Measurements from ENCODE around the gene PPARG. TPM values are rescaled to one million over a fixed set of nuclear protein-coding genes. Genes with fewer than 3 reads are reported as not detected.

The PPARG gene
- total RNA-seq, 4 donors from 2014 or later, result 16.9 to 146 (median 117) TPM

DNA sequence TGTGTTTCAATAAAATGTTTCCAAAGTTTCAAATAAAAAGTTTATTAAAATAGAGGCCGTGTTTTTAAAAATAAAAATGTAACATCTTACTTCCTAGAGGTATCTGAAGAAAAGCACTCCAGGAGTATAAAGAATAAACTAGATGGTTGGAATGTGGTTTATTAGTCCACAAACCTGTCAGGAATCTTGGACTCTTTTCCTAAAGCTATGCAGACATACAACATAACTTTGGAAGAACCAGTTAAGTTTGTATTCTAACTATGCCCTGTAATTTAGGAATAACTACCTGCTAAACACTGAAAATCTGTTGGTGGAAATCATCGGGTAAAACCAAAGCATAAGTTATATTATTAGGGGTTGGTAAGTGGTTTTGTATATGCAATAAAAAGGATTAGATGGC, 51.6 kb downstream of the PPARG start:
- Histone ChIP-seq H3K4me1 (peaks cover 6 to 26% (median 16%) of the 10 kb centered on the region in 4 donors), H3K27ac (no peak overlapping the region), H3K36me3 (no peaks in the 10 kb centered on the region), H3K4me3 (no peak overlapping the region), H3K27me3 (no peaks in the 10 kb centered on the region), H3K9me3 (no peaks in the 10 kb centered on the region)
- intact Hi-C loops (cut with DNase I; ENCODE audit: low total_unique reads), result no loop called here
- TF ChIP-seq POLR2A (IDR thresholded peaks at IDR 0.05), result no peak
- TF ChIP-seq EP300 (IDR thresholded peaks at IDR 0.05; ENCODE audit: low read depth), result no peak
- no peak for TF ChIP-seq POLR2AphosphoS5 (IDR thresholded peaks at IDR 0.05)
- TF ChIP-seq, protein P1, sequence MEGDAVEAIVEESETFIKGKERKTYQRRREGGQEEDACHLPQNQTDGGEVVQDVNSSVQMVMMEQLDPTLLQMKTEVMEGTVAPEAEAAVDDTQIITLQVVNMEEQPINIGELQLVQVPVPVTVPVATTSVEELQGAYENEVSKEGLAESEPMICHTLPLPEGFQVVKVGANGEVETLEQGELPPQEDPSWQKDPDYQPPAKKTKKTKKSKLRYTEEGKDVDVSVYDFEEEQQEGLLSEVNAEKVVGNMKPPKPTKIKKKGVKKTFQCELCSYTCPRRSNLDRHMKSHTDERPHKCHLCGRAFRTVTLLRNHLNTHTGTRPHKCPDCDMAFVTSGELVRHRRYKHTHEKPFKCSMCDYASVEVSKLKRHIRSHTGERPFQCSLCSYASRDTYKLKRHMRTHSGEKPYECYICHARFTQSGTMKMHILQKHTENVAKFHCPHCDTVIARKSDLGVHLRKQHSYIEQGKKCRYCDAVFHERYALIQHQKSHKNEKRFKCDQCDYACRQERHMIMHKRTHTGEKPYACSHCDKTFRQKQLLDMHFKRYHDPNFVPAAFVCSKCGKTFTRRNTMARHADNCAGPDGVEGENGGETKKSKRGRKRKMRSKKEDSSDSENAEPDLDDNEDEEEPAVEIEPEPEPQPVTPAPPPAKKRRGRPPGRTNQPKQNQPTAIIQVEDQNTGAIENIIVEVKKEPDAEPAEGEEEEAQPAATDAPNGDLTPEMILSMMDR (IDR thresholded peaks at IDR 0.05), result no peak
- whole genome bisulfite sequencing, 2 donors (ENCODE audit: low coverage in 1 of 2), result 64 to 67% methylated on average over 1 to 2 of the region's 2 CpGs
- in situ Hi-C loops (cut with MboI; ENCODE audit: low pct_ligation_motif_present in 1 of 4, low pct_unique_long_range_greater_than_20kb in 1 of 4, low sequenced_read_pairs in 3 of 4), result no loop called here
- DNase-seq, result no peak

DNA sequence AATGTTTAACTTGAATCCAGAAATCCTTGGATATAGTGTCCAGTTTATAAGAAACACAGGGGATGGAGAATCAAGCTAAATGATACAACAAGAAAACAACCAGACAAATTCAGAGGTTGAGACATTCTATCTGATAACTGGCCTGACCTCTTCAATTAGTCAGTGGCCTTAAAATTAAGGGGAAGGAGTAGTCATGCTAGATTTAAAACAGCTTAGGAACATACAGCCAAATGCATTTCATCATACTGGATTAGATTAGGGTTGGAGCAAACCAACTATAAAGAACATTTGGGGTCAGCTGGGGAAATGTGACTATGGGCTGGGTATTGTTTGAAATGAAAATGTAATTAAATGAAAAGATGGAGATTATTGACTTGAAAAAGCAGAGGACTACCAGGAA, 53.3 kb downstream of the PPARG start:
- Histone ChIP-seq H3K27ac (no peak overlapping the region), H3K9me3 (no peaks in the 10 kb centered on the region), H3K4me1 (peaks cover 6 to 26% (median 15%) of the 10 kb centered on the region in 4 donors), H3K27me3 (no peaks in the 10 kb centered on the region), H3K4me3 (no peak overlapping the region), H3K36me3 (no peaks in the 10 kb centered on the region)
- no peak for DNase-seq
- intact Hi-C loops (cut with DNase I; ENCODE audit: low total_unique reads) (no loop called here), in situ Hi-C loops (cut with MboI; ENCODE audit: low pct_ligation_motif_present in 1 of 4, low pct_unique_long_range_greater_than_20kb in 1 of 4, low sequenced_read_pairs in 3 of 4) (no loop called here)
- TF ChIP-seq, protein P1 (IDR thresholded peaks at IDR 0.05), result no peak
- no peak for TF ChIP-seq EP300 (IDR thresholded peaks at IDR 0.05; ENCODE audit: low read depth)
- TF ChIP-seq POLR2AphosphoS5 (IDR thresholded peaks at IDR 0.05), result no peak
- TF ChIP-seq POLR2A (IDR thresholded peaks at IDR 0.05), result no peak

DNA sequence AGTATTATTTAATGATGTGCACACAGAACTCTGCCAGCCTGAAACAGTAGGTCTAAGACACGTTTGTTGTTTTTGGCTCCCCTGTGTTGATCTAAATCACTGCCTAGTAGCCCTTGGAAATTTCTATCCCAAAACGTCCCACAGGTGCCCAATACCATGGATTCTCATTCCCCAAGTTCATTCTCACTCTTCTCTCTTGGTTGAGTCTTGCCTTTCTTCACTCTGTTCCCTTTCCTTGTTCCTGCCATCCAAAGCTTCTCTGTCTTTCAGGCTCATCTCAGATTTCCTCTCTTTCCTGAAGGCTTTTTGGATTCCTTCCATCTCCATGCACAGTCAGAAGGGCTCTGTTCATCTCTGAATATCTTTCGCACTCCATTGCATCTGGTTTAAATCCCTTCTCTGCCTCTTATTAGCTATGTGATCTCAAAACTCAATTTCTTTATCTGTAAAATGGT, 54.2 kb downstream of the PPARG start:
- no peaks in the 10 kb centered on the region for H3K27me3 ChIP-seq
- no peaks in the 10 kb centered on the region for H3K36me3 ChIP-seq
- WGBS, 2 donors (ENCODE audit: low coverage in 1 of 2), result 74 to 83% methylated on average over 3 of the region's 3 CpGs
- no peak for DNase-seq
- no peak overlapping the region for H3K4me3 ChIP-seq
- in situ Hi-C loops (cut with MboI; ENCODE audit: low pct_ligation_motif_present in 1 of 4, low pct_unique_long_range_greater_than_20kb in 1 of 4, low sequenced_read_pairs in 3 of 4) (no loop called here), intact Hi-C loops (cut with DNase I; ENCODE audit: low total_unique reads) (no loop called here)
- TF ChIP-seq POLR2AphosphoS5 (IDR thresholded peaks at IDR 0.05) (no peak), POLR2A (IDR thresholded peaks at IDR 0.05) (no peak), EP300 (IDR thresholded peaks at IDR 0.05; ENCODE audit: low read depth) (no peak)
- TF ChIP-seq, protein P1 (IDR thresholded peaks at IDR 0.05), result no peak
- H3K27ac ChIP-seq, result no peak overlapping the region
- peaks cover under 1 to 19% (median 10%) of the 10 kb centered on the region in 4 donors for H3K4me1 ChIP-seq
- no peaks in the 10 kb centered on the region for H3K9me3 ChIP-seq

GRCh38 chr3:12345141-12345561, 56.3 kb downstream of the PPARG start:
- TF ChIP-seq POLR2AphosphoS5 (IDR thresholded peaks at IDR 0.05) (no peak), EP300 (IDR thresholded peaks at IDR 0.05; ENCODE audit: low read depth) (no peak), POLR2A (IDR thresholded peaks at IDR 0.05) (no peak)
- TF ChIP-seq, protein P1 (IDR thresholded peaks at IDR 0.05), result no peak

More at GRCh38 chr3:12345141-12345561, 56.3 kb downstream of the PPARG start:
- Histone ChIP-seq H3K27ac (no peak overlapping the region), H3K4me1 (peaks cover 0 to 9% (median 8%) of the 10 kb centered on the region in 4 donors), H3K36me3 (no peaks in the 10 kb centered on the region), H3K4me3 (no peak overlapping the region), H3K9me3 (no peaks in the 10 kb centered on the region), H3K27me3 (no peaks in the 10 kb centered on the region)
- intact Hi-C loops (cut with DNase I; ENCODE audit: low total_unique reads) (no loop called here), in situ Hi-C loops (cut with MboI; ENCODE audit: low pct_ligation_motif_present in 1 of 4, low pct_unique_long_range_greater_than_20kb in 1 of 4, low sequenced_read_pairs in 3 of 4) (no loop called here)
- no peak for DNase-seq
- 51 to 79% methylated on average over 3 to 5 of the region's 5 CpGs for WGBS, 2 donors (ENCODE audit: low coverage in 1 of 2)
